OCI-LY7 (cell line): ENCODE results near the gene NKAIN2. TPM values are rescaled to one million over a fixed set of nuclear protein-coding genes. Genes with fewer than 3 reads are reported as not detected.
A peak's percentile ranks its signal among the peaks of the same experiment; 100 is the strongest.

Source experiments
- BruUV-seq: library from RNA; stranded (reverse); fragments of 400-500 nt; replicated peaks from 2 replicates; lab custom pipeline; 2021; lab: Mats Ljungman, UMichigan
- CTCF ChIA-PET: fragments of 300-600 bp; sonication (Branson Sonifier 250); formaldehyde crosslinking; loops from one replicate; lab custom pipeline; 2022; ENCODE audit warnings: antibody characterized with exemption; ENCODE audit not compliant: unreplicated experiment; lab: Charles Lee
- POLR2A ChIA-PET: fragments of 300-600 bp; sonication (Branson Sonifier 250); formaldehyde crosslinking; loops from one replicate; lab custom pipeline; 2022; ENCODE audit warnings: antibody characterized with exemption; lab: Charles Lee
- DNase-seq: peaks from one replicate; pipeline ENCODE4 v3.0.0-alpha.2; 2015; ENCODE audit warnings: low spot score
- H2AFZ ChIP-seq: fragments of 200-600 bp; sonication (generic), shearing (Covaris generic); 2 replicates; pipeline ENCODE4 v1.6.1; 2014; ENCODE audit warnings: mild to moderate bottlenecking, antibody characterized with exemption, low read length, moderate library complexity
- H3K27ac ChIP-seq: fragments of 200-600 bp; sonication (generic); 2 replicates; pipeline ENCODE4 v1.5.1; 2014; ENCODE audit warnings: mixed run types, low read depth, mild to moderate bottlenecking, moderate library complexity, low read length, inconsistent platforms; ENCODE audit not compliant: poor library complexity, severe bottlenecking
- H3K36me3 ChIP-seq: fragments of 200-600 bp; sonication (generic); 2 replicates; pipeline ENCODE4 v1.6.1; 2014; ENCODE audit warnings: mild to moderate bottlenecking, antibody characterized with exemption, low read length, moderate library complexity, mixed read lengths; ENCODE audit not compliant: insufficient read depth
- H3K4me1 ChIP-seq: fragments of 200-600 bp; sonication (generic); 2 replicates; pipeline ENCODE4 v1.5.1; 2014; ENCODE audit warnings: mild to moderate bottlenecking, low read length; ENCODE audit not compliant: insufficient read depth, poor library complexity, severe bottlenecking
- H3K4me2 ChIP-seq: fragments of 200-600 bp; sonication (generic); 2 replicates; pipeline ENCODE4 v1.6.1; 2014; ENCODE audit warnings: mild to moderate bottlenecking, low read length
- H3K4me3 ChIP-seq: fragments of 200-600 bp; sonication (generic); 2 replicates; pipeline ENCODE4 v1.5.1; 2014; ENCODE audit warnings: mild to moderate bottlenecking, low read depth, low read length; ENCODE audit not compliant: poor library complexity, severe bottlenecking
- H3K79me2 ChIP-seq: fragments of 200-600 bp; sonication (generic); 2 replicates; pipeline ENCODE4 v1.6.1; 2016; ENCODE audit warnings: low read depth, mild to moderate bottlenecking, low read length, moderate library complexity, mixed read lengths; ENCODE audit not compliant: insufficient read depth
- H3K9me2 ChIP-seq: fragments of 200-600 bp; sonication (generic); 2 replicates; pipeline ENCODE4 v1.6.1; 2016; ENCODE audit warnings: mild to moderate bottlenecking, low read length, mixed read lengths; ENCODE audit not compliant: insufficient read depth
- H3K9me3 ChIP-seq: fragments of 200-600 bp; sonication (generic); 2 replicates; pipeline ENCODE4 v1.6.1; 2014; ENCODE audit warnings: mild to moderate bottlenecking, mixed run types, low read length, mixed read lengths
- H4K20me1 ChIP-seq: fragments of 200-600 bp; sonication (generic); 2 replicates; pipeline ENCODE4 v1.6.1; 2014; ENCODE audit warnings: mild to moderate bottlenecking, antibody characterized with exemption, low read length, moderate library complexity, mixed read lengths; ENCODE audit not compliant: insufficient read depth
- EZH2phosphoT487 ChIP-seq: fragments of 200-600 bp; sonication (generic); IDR thresholded peaks from 2 replicates; pipeline ENCODE4 v1.6.1; 2018; ENCODE audit warnings: low read depth, borderline replicate concordance, mild to moderate bottlenecking, mixed run types, antibody characterized with exemption, low read length, moderate library complexity, mixed read lengths
- intact Hi-C: fragments of 100-400 bp; cut with micrococcal nuclease; formaldehyde crosslinking; loops from one replicate; pipeline ENCODE4 v1.10.0; 2022; ENCODE audit not compliant: unreplicated experiment
- total RNA-seq, 2 experiments: library from RNA; depleted of rRNA in 1 of 2; stranded (reverse); fragments of >200 nt in 1 of 2; shearing (Covaris generic) in 1 of 2; gene quantifications; 2 replicates each; pipeline ENCODE4 v1.2.3, GENCODE V29; 2014 to 2022
- TF ChIP-seq, protein P1 (sequence below): fragments of 200-600 bp; sonication (generic); conservative IDR thresholded peaks from 2 replicates; pipeline ENCODE4 v1.5.1; 2014; ENCODE audit warnings: mild to moderate bottlenecking, antibody characterized with exemption, low read length, moderate library complexity, mixed read lengths

NKAIN2 gene
- total RNA-seq, 2 experiments from 2014 or later: not detected

DNA sequence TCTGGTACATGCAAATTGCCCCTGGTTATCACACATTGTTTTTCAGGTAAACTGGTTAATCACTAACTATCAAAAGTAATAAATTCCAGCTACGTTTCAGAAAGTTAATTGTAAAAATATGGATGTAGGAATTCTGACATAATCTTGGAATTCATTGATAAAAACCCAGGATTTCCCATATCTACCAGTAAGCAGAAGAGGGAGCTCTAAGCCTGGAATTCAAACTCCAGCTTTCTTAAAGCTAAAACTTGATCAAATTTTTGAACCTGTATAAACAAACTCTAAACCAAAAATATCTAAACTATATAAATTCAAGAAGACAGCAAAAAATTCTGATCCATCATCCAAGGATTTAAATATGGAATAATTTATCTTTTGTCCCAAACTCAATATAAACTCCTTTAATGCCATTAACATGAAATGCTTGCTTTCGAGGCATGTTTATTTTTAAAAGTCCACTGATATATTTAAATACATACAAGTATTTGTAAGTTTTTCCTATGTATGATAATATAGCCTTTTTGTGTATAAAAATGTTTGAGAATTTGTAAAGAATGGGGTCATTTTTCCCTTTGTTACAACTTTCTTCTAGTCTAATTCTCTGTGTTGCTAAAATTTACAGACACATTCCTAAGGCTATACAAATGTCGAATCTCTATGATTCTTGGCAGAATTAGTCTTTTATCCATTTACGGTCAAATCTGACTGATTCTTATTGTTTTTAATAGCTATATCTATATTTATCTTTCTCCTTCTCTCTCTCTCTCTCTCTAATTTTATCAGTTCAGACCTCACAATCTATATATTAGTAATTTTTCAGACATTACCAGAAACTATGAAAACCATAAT, 1067.2 kb downstream of the NKAIN2 start:
- no peaks in the 10 kb centered on the region for H3K9me2 ChIP-seq
- H3K4me1 ChIP-seq: no peaks in the 10 kb centered on the region
- DNase-seq: no peak
- CTCF ChIA-PET: interaction anchor here (0.5 kb wide), 1 partner anchor 255 kb away, joined by 3 read pairs; no protein-coding TSS in a partner anchor
- no peak overlapping the region for H3K4me3 ChIP-seq
- POLR2A ChIA-PET: no interaction called here
- H4K20me1 ChIP-seq: no peaks in the 10 kb centered on the region
- no peaks in the 10 kb centered on the region for H3K9me3 ChIP-seq
- BruUV-seq: no TSS peak
- H3K27ac ChIP-seq: no peak overlapping the region
- H3K36me3 ChIP-seq: no peaks in the 10 kb centered on the region
- intact Hi-C loops: loop anchor here (5.0 kb wide), 1 partner anchor 241 kb away; no protein-coding TSS in a partner anchor
- H3K79me2 ChIP-seq: no peaks in the 10 kb centered on the region
- no peak for TF ChIP-seq EZH2phosphoT487
- TF ChIP-seq, protein P1, sequence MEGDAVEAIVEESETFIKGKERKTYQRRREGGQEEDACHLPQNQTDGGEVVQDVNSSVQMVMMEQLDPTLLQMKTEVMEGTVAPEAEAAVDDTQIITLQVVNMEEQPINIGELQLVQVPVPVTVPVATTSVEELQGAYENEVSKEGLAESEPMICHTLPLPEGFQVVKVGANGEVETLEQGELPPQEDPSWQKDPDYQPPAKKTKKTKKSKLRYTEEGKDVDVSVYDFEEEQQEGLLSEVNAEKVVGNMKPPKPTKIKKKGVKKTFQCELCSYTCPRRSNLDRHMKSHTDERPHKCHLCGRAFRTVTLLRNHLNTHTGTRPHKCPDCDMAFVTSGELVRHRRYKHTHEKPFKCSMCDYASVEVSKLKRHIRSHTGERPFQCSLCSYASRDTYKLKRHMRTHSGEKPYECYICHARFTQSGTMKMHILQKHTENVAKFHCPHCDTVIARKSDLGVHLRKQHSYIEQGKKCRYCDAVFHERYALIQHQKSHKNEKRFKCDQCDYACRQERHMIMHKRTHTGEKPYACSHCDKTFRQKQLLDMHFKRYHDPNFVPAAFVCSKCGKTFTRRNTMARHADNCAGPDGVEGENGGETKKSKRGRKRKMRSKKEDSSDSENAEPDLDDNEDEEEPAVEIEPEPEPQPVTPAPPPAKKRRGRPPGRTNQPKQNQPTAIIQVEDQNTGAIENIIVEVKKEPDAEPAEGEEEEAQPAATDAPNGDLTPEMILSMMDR: peak; percentile 61
- H2AFZ ChIP-seq: no peak overlapping the region
- no peak overlapping the region for H3K4me2 ChIP-seq

DNA sequence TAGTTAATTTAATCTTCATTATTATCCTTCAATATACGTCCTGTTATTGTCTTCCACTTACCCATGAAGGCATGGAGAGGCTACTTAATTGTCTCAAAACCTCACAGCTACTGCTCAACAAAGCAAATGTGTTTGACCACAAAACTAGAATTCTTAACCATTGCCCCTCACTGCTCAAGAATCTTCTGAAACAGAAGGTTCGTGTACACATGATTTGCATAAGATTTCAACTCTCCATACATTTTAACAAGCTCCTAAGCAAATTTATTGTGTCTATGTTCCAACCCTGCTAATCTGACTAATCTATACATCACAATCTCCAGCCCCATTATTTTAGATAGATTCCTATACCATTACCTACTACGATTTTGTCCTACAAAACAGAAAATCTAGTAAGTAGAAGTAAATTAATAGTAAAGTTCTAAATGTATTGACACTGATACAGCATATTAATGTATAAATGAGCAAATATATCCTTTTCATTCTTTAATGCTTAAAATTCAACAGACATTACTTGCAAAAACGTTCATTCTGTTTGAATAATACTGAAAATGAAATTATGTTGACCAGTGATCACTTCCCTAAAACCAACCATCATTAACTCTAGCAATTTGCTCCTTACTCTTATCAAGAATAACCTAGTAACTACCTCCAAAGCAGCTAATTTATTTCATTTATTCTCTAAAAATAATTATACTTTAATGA, 1068.8 kb downstream of the NKAIN2 start:
- H3K36me3 ChIP-seq: no peaks in the 10 kb centered on the region
- TF ChIP-seq EZH2phosphoT487: no peak
- TF ChIP-seq, protein P1: no peak
- POLR2A ChIA-PET: interaction anchor here (0.6 to 1.1 kb wide), 2 partner anchors 12 to 320 kb away, joined by 3 to 6 read pairs; no protein-coding TSS in a partner anchor
- H2AFZ ChIP-seq: no peak overlapping the region
- no peaks in the 10 kb centered on the region for H4K20me1 ChIP-seq
- no peak for DNase-seq
- no peak overlapping the region for H3K27ac ChIP-seq
- no peak overlapping the region for H3K4me2 ChIP-seq
- CTCF ChIA-PET: no interaction called here
- H3K9me3 ChIP-seq: no peaks in the 10 kb centered on the region
- H3K4me1 ChIP-seq: no peaks in the 10 kb centered on the region
- H3K4me3 ChIP-seq: no peak overlapping the region
- intact Hi-C loops: loop anchor here (5.0 kb wide), 1 partner anchor 240 kb away; no protein-coding TSS in a partner anchor
- H3K9me2 ChIP-seq: no peaks in the 10 kb centered on the region
- BruUV-seq: no TSS peak
- no peaks in the 10 kb centered on the region for H3K79me2 ChIP-seq
